Sigmoid colon (tissue), 7 donors: Measurements from ENCODE around the gene VWDE. TPM values are rescaled to one million over a fixed set of nuclear protein-coding genes. Genes with fewer than 3 reads are reported as not detected.

Experiments
- DNase-seq: peaks from one replicate; pipeline ENCODE4 v3.0.0-alpha.2; 2019
- H3K27ac ChIP-seq, 4 donors: fragments of 200-600 bp; sonication (generic); one replicate each; pipeline ENCODE4 v1.5.1; 2016 to 2019; ENCODE audit warnings: mild to moderate bottlenecking in 1 of 4
- H3K27me3 ChIP-seq, 3 donors: fragments of 200-600 bp; sonication (generic); one replicate each; pipeline ENCODE4 v1.5.1; 2019; ENCODE audit warnings: mild to moderate bottlenecking in 1 of 3
- H3K36me3 ChIP-seq, 4 donors: fragments of 200-600 bp; sonication (generic); one replicate each; pipeline ENCODE4 v1.5.1; 2016 to 2019
- H3K4me1 ChIP-seq, 4 donors: fragments of 200-600 bp; sonication (generic); one replicate each; pipeline ENCODE4 v1.5.1; 2017 to 2019
- H3K4me3 ChIP-seq, 4 donors: fragments of 200-600 bp; sonication (generic); one replicate each; pipeline ENCODE4 v1.5.1; 2017 to 2019; ENCODE audit warnings: mild to moderate bottlenecking in 2 of 4, moderate library complexity in 1 of 4
- H3K9me3 ChIP-seq, 4 donors: fragments of 200-600 bp in 3 of 4; sonication (generic) in 3 of 4; one replicate each; pipeline versions ENCODE4 v1.5.1 to v1.6.1; 2013 to 2019
- EP300 ChIP-seq, 4 donors: sonication (generic); formaldehyde crosslinking; IDR thresholded peaks; one replicate each; pipeline ENCODE4 v1.6.1; 2017; ENCODE audit warnings: antibody characterized with exemption in 4 of 4
- POLR2A ChIP-seq, 2 donors: fragments of 450-650 bp; IDR thresholded peaks; one replicate each; pipeline ENCODE4 v1.6.1; 2016; ENCODE audit warnings: antibody characterized with exemption in 2 of 2, mild to moderate bottlenecking in 2 of 2, moderate library complexity in 2 of 2
- POLR2AphosphoS5 ChIP-seq, 4 donors: sonication (generic); formaldehyde crosslinking; IDR thresholded peaks; one replicate each; pipeline ENCODE4 v1.6.1; 2017; ENCODE audit warnings: antibody characterized with exemption in 4 of 4
- WGBS, 2 donors: extraction: QIAGEN DNeasy Blood & Tissue Kit; methylation state at CpG; one replicate each; pipeline ENCODE4 v1.1.7; 2013; 5-methylcytosine and 5-hydroxymethylcytosine counted together
- intact Hi-C: fragments of 100-400 bp; cut with DNase I; formaldehyde crosslinking; loops from one replicate; pipeline ENCODE4 v1.15.1; 2023
- polyA plus RNA-seq, 3 donors: library from polyadenylated mRNA; stranded (reverse); fragments of 200-250 nt; gene quantifications; one replicate each; pipeline ENCODE4 v1.2.3, GENCODE V29; 2013
- total RNA-seq, 4 donors: library from RNA; depleted of rRNA; stranded (reverse); fragments of >200 nt; gene quantifications; one replicate each; pipeline ENCODE4 v1.1.0, GENCODE V29; 2016
- TF ChIP-seq, protein P1 (sequence below), 4 experiments: fragments of 450-650 bp in 3 of 4; fragments of 200-600 bp in 1 of 4; IDR thresholded peaks; one replicate each; pipeline ENCODE4 v1.5.1; 2016 to 2019; ENCODE audit warnings: antibody characterized with exemption in 4 of 4, mild to moderate bottlenecking in 3 of 4, moderate library complexity in 2 of 4
- donor health status: healthy with polysubstance abuse.
- donor health status: Bipolar disorder and iron deficiency.
- donor health status: healthy.

Gene VWDE
- total and polyA plus RNA-seq, 7 donors: under 0.01 to 0.39 (median 0.27) TPM; not detected in 4

DNA sequence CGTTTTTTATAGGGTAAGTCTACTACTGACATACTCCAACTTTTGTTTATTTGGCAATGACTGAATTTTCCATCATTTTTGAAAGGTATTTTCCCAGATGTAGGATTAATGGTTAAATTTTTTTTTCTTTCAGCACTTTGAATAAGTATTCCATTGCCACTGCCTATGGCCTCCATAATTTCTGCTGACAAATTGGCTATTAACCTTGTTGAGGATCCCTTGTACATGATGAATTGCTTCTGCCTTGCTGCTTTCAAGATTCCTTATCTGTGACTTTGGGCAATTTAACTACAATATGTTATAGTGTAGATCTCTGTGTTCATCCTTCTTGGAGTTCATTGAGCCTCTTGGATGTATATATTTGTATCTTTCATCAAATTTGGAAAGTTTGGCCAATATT, 21.6 kb upstream of the VWDE start:
- intact Hi-C loops: no loop called here
- no peak for DNase-seq

DNA sequence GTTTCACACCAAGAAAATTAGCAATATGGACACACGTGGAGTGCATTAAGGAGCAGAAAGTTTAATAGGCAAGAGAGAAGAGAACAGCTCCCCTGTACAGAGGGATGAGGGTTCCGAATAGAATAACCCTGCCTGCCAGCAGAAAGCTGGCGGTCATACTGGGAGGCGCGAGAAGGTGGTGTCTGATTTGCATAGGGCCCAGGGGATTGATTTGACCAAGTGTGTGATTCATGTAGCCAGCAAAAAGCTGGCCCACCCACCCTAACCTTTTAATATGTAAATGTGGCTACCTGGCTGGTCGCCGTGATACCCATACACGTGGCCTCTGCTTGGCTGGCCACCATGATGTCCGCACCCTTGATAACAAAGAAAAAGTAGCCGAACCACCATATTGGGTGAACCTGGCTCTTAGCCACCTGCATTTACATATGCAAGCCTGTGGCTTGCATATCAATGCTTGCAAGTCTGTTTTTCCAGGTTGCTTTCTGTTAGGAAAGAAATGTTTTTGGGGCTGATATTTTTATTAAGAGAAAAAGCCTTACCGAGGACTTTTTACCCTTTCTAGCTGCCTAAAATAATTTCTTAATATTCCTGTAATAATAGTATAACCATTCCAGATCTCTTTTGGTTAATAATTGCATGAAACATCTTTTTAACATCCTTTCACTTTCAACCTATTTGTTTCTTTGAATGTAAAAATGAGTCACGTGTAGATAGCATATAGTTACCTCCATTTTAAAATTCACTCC, 20.5 kb upstream of the VWDE start:
- Histone ChIP-seq H3K36me3 (no peaks in the 10 kb centered on the region), H3K27me3 (no peaks in the 10 kb centered on the region), H3K27ac (no peak overlapping the region), H3K4me1 (no peaks in the 10 kb centered on the region), H3K9me3 (peaks cover 0 to 4% (median 1%) of the 10 kb centered on the region in 4 donors), H3K4me3 (no peak overlapping the region)
- 76 to 79% methylated on average over 12 of the region's 12 CpGs for WGBS, 2 donors
- no peak for DNase-seq
- intact Hi-C loops: no loop called here
- TF ChIP-seq POLR2A (IDR thresholded peaks at IDR 0.05) (no peak), POLR2AphosphoS5 (IDR thresholded peaks at IDR 0.05) (no peak), EP300 (IDR thresholded peaks at IDR 0.05) (no peak)
- TF ChIP-seq, protein P1, sequence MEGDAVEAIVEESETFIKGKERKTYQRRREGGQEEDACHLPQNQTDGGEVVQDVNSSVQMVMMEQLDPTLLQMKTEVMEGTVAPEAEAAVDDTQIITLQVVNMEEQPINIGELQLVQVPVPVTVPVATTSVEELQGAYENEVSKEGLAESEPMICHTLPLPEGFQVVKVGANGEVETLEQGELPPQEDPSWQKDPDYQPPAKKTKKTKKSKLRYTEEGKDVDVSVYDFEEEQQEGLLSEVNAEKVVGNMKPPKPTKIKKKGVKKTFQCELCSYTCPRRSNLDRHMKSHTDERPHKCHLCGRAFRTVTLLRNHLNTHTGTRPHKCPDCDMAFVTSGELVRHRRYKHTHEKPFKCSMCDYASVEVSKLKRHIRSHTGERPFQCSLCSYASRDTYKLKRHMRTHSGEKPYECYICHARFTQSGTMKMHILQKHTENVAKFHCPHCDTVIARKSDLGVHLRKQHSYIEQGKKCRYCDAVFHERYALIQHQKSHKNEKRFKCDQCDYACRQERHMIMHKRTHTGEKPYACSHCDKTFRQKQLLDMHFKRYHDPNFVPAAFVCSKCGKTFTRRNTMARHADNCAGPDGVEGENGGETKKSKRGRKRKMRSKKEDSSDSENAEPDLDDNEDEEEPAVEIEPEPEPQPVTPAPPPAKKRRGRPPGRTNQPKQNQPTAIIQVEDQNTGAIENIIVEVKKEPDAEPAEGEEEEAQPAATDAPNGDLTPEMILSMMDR (IDR thresholded peaks at IDR 0.05): no peak

More for the DNA sequence above, 21.6 kb upstream of the VWDE start:
- no peaks in the 10 kb centered on the region for H3K27me3 ChIP-seq
- no peak for TF ChIP-seq POLR2A (IDR thresholded peaks at IDR 0.05)
- TF ChIP-seq POLR2AphosphoS5 (IDR thresholded peaks at IDR 0.05): no peak
- no peak for TF ChIP-seq EP300 (IDR thresholded peaks at IDR 0.05)
- TF ChIP-seq, protein P1 (IDR thresholded peaks at IDR 0.05): no peak
- no peaks in the 10 kb centered on the region for H3K36me3 ChIP-seq
- H3K4me1 ChIP-seq: no peaks in the 10 kb centered on the region
- H3K27ac ChIP-seq: no peak overlapping the region
- no peak overlapping the region for H3K4me3 ChIP-seq
- 36 to 44% methylated on average over 1 of the region's 1 CpG for WGBS, 2 donors
- H3K9me3 ChIP-seq: peaks cover 0 to 4% (median 1%) of the 10 kb centered on the region in 4 donors

DNA sequence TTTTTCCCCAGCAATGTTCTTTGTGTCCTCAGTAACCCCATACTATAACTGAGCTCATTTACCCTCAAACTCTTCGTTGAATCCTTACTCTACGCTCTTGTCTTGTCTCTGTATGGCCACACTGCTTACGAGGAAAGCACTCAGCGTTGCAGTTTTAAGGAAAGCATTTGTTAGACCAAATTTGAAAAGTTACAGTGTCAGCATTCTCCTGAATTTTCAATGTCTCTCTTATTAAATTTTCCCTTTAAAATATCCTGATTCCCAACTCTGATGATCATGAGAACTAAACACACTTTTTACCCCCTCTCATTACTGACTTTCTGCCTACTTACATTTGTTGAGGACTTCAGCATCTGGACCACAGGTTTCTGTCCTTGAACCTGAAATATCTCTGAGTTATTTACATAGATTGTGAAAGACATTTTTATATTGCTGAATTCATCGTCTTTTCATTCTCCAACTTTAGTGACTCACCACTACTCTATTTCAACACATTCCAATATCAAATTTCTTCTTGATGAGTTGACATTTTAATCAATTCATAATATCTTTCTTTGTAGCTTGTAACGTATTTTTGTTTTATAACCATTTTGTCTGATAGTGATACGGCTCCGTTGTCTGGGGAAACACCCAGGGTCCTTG, 19.8 kb upstream of the VWDE start:
- Histone ChIP-seq H3K9me3 (peaks cover 0 to 4% (median 1%) of the 10 kb centered on the region in 4 donors), H3K36me3 (no peaks in the 10 kb centered on the region), H3K27me3 (no peaks in the 10 kb centered on the region), H3K4me3 (no peak overlapping the region), H3K4me1 (no peaks in the 10 kb centered on the region), H3K27ac (no peak overlapping the region)
- intact Hi-C loops: no loop called here
- 75 to 78% methylated on average over 8 of the region's 8 CpGs for WGBS, 2 donors
- TF ChIP-seq EP300 (IDR thresholded peaks at IDR 0.05) (no peak), POLR2A (IDR thresholded peaks at IDR 0.05) (no peak), POLR2AphosphoS5 (IDR thresholded peaks at IDR 0.05) (no peak)
- TF ChIP-seq, protein P1 (IDR thresholded peaks at IDR 0.05): no peak
- DNase-seq: no peak

DNA sequence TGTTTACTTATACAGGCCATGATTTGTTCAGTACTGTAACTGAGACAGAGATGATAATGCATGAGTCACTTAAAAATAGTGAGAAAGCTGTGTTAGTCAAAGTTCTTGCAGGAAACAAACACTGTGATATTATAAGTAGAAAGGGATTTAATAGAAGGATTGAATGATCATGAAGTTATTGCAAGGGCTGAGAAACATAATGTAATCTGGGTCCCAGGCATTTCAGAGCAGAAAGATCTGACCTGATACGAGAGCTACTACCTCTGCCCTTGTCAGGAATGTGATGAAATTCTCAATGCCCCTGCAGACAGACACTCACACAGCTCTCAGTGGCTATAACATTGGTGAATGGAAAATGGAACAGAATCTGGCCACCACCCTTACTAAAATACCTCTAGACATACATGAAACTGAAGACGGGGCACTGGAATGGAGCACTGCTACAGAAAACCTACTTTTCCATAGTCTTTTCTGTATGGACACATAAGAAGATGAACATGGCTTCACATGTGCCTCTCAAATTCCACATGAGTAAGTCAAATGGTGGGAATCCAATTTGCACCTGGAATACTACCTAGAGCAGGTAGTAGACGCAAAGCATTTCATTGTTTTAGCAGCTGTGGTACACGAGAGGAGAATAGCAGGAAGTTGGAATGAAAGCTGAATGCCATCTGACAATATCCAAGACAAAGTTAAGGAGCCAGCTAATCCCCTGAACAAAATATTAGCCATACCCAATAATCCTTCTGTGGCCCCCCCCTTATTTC, 19.1 kb upstream of the VWDE start:
- intact Hi-C loops: no loop called here
- Histone ChIP-seq H3K27me3 (no peaks in the 10 kb centered on the region), H3K4me3 (no peak overlapping the region), H3K4me1 (no peaks in the 10 kb centered on the region), H3K9me3 (peaks cover 0 to 4% (median 1%) of the 10 kb centered on the region in 4 donors), H3K27ac (no peak overlapping the region), H3K36me3 (no peaks in the 10 kb centered on the region)
- no peak for DNase-seq
- WGBS, 2 donors: 71% methylated on average over 4 of the region's 4 CpGs
- TF ChIP-seq EP300 (IDR thresholded peaks at IDR 0.05): no peak
- TF ChIP-seq, protein P1 (IDR thresholded peaks at IDR 0.05): no peak
- no peak for TF ChIP-seq POLR2A (IDR thresholded peaks at IDR 0.05)
- no peak for TF ChIP-seq POLR2AphosphoS5 (IDR thresholded peaks at IDR 0.05)
